Measurements from ENCODE around the gene LPP.

The LPP gene

GRCh38 chr3:188449421-188449820 lies 295.5 kb downstream of the LPP start:
- Histone ChIP-seq H3K27ac (replicated peaks) (no peak overlapping the region), H3K27me3 (ENCODE audit: insufficient read depth, poor library complexity, severe bottlenecking) (no peaks in the 10 kb centered on the region), H3K4me3 (replicated peaks; ENCODE audit: insufficient read depth, low read length) (no peak overlapping the region)
- TF ChIP-seq POLR2AphosphoS5 (IDR thresholded peaks at IDR 0.05; ENCODE audit: low read depth) (no peak), GABPA (IDR thresholded peaks at IDR 0.05; ENCODE audit: low read depth) (no peak), CTCF (IDR thresholded peaks at IDR 0.05; ENCODE audit: insufficient read depth, low read length) (no peak), SPI1 (IDR thresholded peaks at IDR 0.05; ENCODE audit: borderline replicate concordance, low read depth) (no peak), REST (IDR thresholded peaks at IDR 0.05; ENCODE audit: insufficient replicate concordance, low read depth) (no peak)
- no peak for DNase-seq (ENCODE audit: low read depth in 1 of 2, low spot score in 1 of 2)

GRCh38 chr3:188452158-188452772 lies 298.3 kb downstream of the LPP start:
- Histone ChIP-seq H3K27ac (replicated peaks) (no peak overlapping the region), H3K27me3 (ENCODE audit: insufficient read depth, poor library complexity, severe bottlenecking) (no peaks in the 10 kb centered on the region), H3K4me3 (replicated peaks; ENCODE audit: insufficient read depth, low read length) (no peak overlapping the region)
- no peak for DNase-seq (ENCODE audit: low read depth in 1 of 2, low spot score in 1 of 2)
- TF ChIP-seq GABPA (IDR thresholded peaks at IDR 0.05; ENCODE audit: low read depth) (no peak), SPI1 (IDR thresholded peaks at IDR 0.05; ENCODE audit: borderline replicate concordance, low read depth) (no peak), REST (IDR thresholded peaks at IDR 0.05; ENCODE audit: insufficient replicate concordance, low read depth) (no peak), CTCF (IDR thresholded peaks at IDR 0.05; ENCODE audit: insufficient read depth, low read length) (no peak), POLR2AphosphoS5 (IDR thresholded peaks at IDR 0.05; ENCODE audit: low read depth) (no peak)

GRCh38 chr3:188453431-188454384 lies 299.8 kb downstream of the LPP start:
- H3K27me3 ChIP-seq (ENCODE audit: insufficient read depth, poor library complexity, severe bottlenecking), result no peaks in the 10 kb centered on the region
- TF ChIP-seq CTCF (IDR thresholded peaks at IDR 0.05; ENCODE audit: insufficient read depth, low read length), result no peak
- no peak overlapping the region for H3K4me3 ChIP-seq (replicated peaks; ENCODE audit: insufficient read depth, low read length)
- no peak for DNase-seq (ENCODE audit: low read depth in 1 of 2, low spot score in 1 of 2)
- no peak overlapping the region for H3K27ac ChIP-seq (replicated peaks)
